HepG2 (cell line): ENCODE results near the gene RNF213. TPM values are rescaled to one million over a fixed set of nuclear protein-coding genes. Genes with fewer than 3 reads are reported as not detected.

ENCODE experiments used
- AHR ChIP-seq: IDR thresholded peaks from 2 replicates; pipeline ENCODE4 v1.6.1; 2018; ENCODE audit warnings: missing genetic modification reagents, missing compliant biosample characterization
- ARHGAP35 ChIP-seq: sonication (generic); formaldehyde crosslinking; IDR thresholded peaks from 2 replicates; pipeline ENCODE4 v1.9.0; 2022; ENCODE audit warnings: mild to moderate bottlenecking, inconsistent platforms, moderate library complexity, missing genetic modification reagents, borderline replicate concordance
- ATF7-NPFF ChIP-seq: sonication (generic); formaldehyde crosslinking; IDR thresholded peaks from 2 replicates; pipeline ENCODE4 v1.8.1; 2023; ENCODE audit warnings: mild to moderate bottlenecking, low read depth, missing genetic modification reagents, moderate library complexity
- DDIT3 ChIP-seq: sonication (generic); formaldehyde crosslinking; IDR thresholded peaks from 2 replicates; pipeline ENCODE4 v1.4.0; 2020; ENCODE audit warnings: mild to moderate bottlenecking, missing genetic modification reagents
- GATA4 ChIP-seq: sonication (generic); IDR thresholded peaks from 2 replicates; pipeline ENCODE4 v1.6.1; 2016; ENCODE audit warnings: antibody characterized with exemption, low read depth, borderline replicate concordance
- GFI1 ChIP-seq: sonication (generic); formaldehyde crosslinking; IDR thresholded peaks from 2 replicates; pipeline ENCODE4 v1.5.0; 2020; ENCODE audit warnings: missing genetic modification reagents, mild to moderate bottlenecking, borderline replicate concordance
- HMG20A ChIP-seq: IDR thresholded peaks from 2 replicates; pipeline ENCODE4 v1.6.1; 2016; ENCODE audit warnings: borderline replicate concordance
- HNRNPUL1 ChIP-seq: fragments of 200-400 bp; formaldehyde crosslinking; IDR thresholded peaks from 2 replicates; pipeline ENCODE4 v1.6.1; 2017; ENCODE audit warnings: low read depth, mild to moderate bottlenecking, low read length, moderate library complexity
- HOXA3 ChIP-seq: sonication (generic); formaldehyde crosslinking; IDR thresholded peaks from 2 replicates; pipeline ENCODE4 v1.5.0; 2020; ENCODE audit warnings: missing genetic modification reagents
- IRF1 ChIP-seq: sonication (generic); formaldehyde crosslinking; IDR thresholded peaks from 2 replicates; pipeline ENCODE4 v1.4.0; 2020; ENCODE audit warnings: low read depth, mild to moderate bottlenecking, missing genetic modification reagents
- IRF2 ChIP-seq: IDR thresholded peaks from 2 replicates; pipeline ENCODE4 v1.6.1; 2018; ENCODE audit warnings: missing genetic modification reagents, missing compliant biosample characterization
- LBX2 ChIP-seq: sonication (generic); formaldehyde crosslinking; IDR thresholded peaks from 2 replicates; pipeline ENCODE4 v1.5.0; 2020; ENCODE audit warnings: missing genetic modification reagents, mild to moderate bottlenecking, borderline replicate concordance
- MATR3 ChIP-seq: sonication (generic); formaldehyde crosslinking; IDR thresholded peaks from 2 replicates; pipeline ENCODE4 v1.4.0; 2020; ENCODE audit warnings: missing genetic modification reagents
- NCOA2 ChIP-seq: sonication (generic); formaldehyde crosslinking; IDR thresholded peaks from 2 replicates; pipeline ENCODE4 v1.8.0; 2022; ENCODE audit warnings: inconsistent platforms
- PHF8 ChIP-seq: sonication (generic); formaldehyde crosslinking; IDR thresholded peaks from 2 replicates; pipeline ENCODE4 v1.5.0; 2020; ENCODE audit warnings: missing genetic modification reagents
- PRMT3 ChIP-seq: sonication (generic); formaldehyde crosslinking; IDR thresholded peaks from 2 replicates; pipeline ENCODE4 v1.8.1; 2022; ENCODE audit warnings: low read depth, mild to moderate bottlenecking, moderate library complexity, missing genetic modification reagents, borderline replicate concordance
- RARA ChIP-seq: IDR thresholded peaks from 2 replicates; pipeline ENCODE4 v1.6.1; 2016; ENCODE audit warnings: missing genetic modification reagents, missing compliant biosample characterization
- SAP130 ChIP-seq: IDR thresholded peaks from 2 replicates; pipeline ENCODE4 v1.6.1; 2016; ENCODE audit warnings: low read depth
- TFDP1 ChIP-seq: IDR thresholded peaks from 2 replicates; pipeline ENCODE4 v1.6.1; 2016; ENCODE audit warnings: missing compliant biosample characterization, missing genetic modification reagents, borderline replicate concordance
- ZBTB2 ChIP-seq: sonication (generic); formaldehyde crosslinking; IDR thresholded peaks from 2 replicates; pipeline ENCODE4 v1.8.0; 2022; ENCODE audit warnings: low read depth, missing genetic modification reagents
- ZNF329 ChIP-seq: sonication (generic); formaldehyde crosslinking; IDR thresholded peaks from 2 replicates; pipeline ENCODE4 v1.9.0; 2021; ENCODE audit warnings: low read depth, mild to moderate bottlenecking, missing genetic modification reagents
- ZNF432 ChIP-seq: sonication (generic); formaldehyde crosslinking; IDR thresholded peaks from 2 replicates; pipeline ENCODE4 v1.5.0; 2020; ENCODE audit warnings: missing genetic modification reagents, mild to moderate bottlenecking, borderline replicate concordance
- ZNF460 ChIP-seq: sonication (generic); formaldehyde crosslinking; IDR thresholded peaks from 2 replicates; pipeline ENCODE4 v1.5.1; 2020; ENCODE audit warnings: missing genetic modification reagents, mild to moderate bottlenecking, borderline replicate concordance
- ZNF558 ChIP-seq: sonication (generic); formaldehyde crosslinking; IDR thresholded peaks from 2 replicates; pipeline ENCODE4 v1.9.0; 2022; ENCODE audit warnings: mild to moderate bottlenecking, missing genetic modification reagents, borderline replicate concordance
- ZNF572 ChIP-seq: sonication (generic); formaldehyde crosslinking; IDR thresholded peaks from 2 replicates; pipeline ENCODE4 v1.5.1; 2020; ENCODE audit warnings: mild to moderate bottlenecking, missing genetic modification reagents
- ZNF678 ChIP-seq: sonication (generic); formaldehyde crosslinking; IDR thresholded peaks from 2 replicates; pipeline ENCODE4 v1.4.0; 2020; ENCODE audit warnings: mild to moderate bottlenecking, missing genetic modification reagents
- polyA plus RNA-seq, 8 experiments: library from polyadenylated mRNA; depleted of rRNA in 3 of 8; stranded (reverse) in 7 of 8; unstranded in 1 of 8; fragments of >200 nt; fragmentation: Illumina TruSeq in 4 of 8; extraction: Trizol in 4 of 8; gene quantifications; 2 replicates each; pipeline versions ENCODE4 v1.2.1 to v1.2.3, GENCODE V29; 2011 to 2016; ENCODE audit warnings: low read depth in 4 of 8, missing spikeins in 1 of 8, mixed read lengths in 1 of 8; ENCODE audit not compliant: insufficient read depth in 1 of 8
- total RNA-seq, 5 experiments: library from RNA; depleted of rRNA; stranded (reverse); fragments of >200 nt; fragmentation: Illumina TruSeq; extraction: Trizol; gene quantifications; 2 replicates each; pipeline ENCODE4 v1.2.3, GENCODE V29; 2016; ENCODE audit warnings: low read depth in 1 of 5

Gene RNF213
- total and polyA plus RNA-seq, 2 of the 13 experiments (the other 11 are each of a cell fraction or from before 2014, with no cell fraction given): 38.6 to 38.7 TPM

- peak; percentile 96 for TF ChIP-seq IRF1
- peak; percentile 85 for TF ChIP-seq GATA4
- TF ChIP-seq NCOA2 (CRISPR knock-in tag): peak; percentile 57; the same call in 1 of the 2 replicates
- TF ChIP-seq MATR3: 0 out of 2 replicates have a peak, but pooled peaks have one; percentile 54
- TF ChIP-seq RARA (CRISPR knock-in tag): 0 out of 2 replicates have a peak, but pooled peaks have one; percentile 9
- TF ChIP-seq ATF7-NPFF (CRISPR knock-in tag): no peak
- TF ChIP-seq PRMT3 (CRISPR knock-in tag): peak; percentile 79; the same call in 1 of the 2 replicates
- TF ChIP-seq LBX2 (CRISPR knock-in tag): no peak
- TF ChIP-seq HOXA3 (CRISPR knock-in tag): peak; percentile 57
- TF ChIP-seq ARHGAP35 (CRISPR knock-in tag): 0 out of 2 replicates have a peak, but pooled peaks have one; percentile 7
- TF ChIP-seq PHF8 (CRISPR knock-in tag): peak; percentile 83
- TF ChIP-seq ZNF572: 0 out of 2 replicates have a peak, but pooled peaks have one; percentile 73
- no peak for TF ChIP-seq TFDP1 (CRISPR knock-in tag)
- TF ChIP-seq ZNF432 (CRISPR knock-in tag): no peak
- no peak for TF ChIP-seq ZBTB2 (CRISPR knock-in tag)
- TF ChIP-seq ZNF329: 0 out of 2 replicates have a peak, but pooled peaks have one; percentile 30
- TF ChIP-seq DDIT3: no peak
- no peak for TF ChIP-seq AHR (CRISPR knock-in tag)
- TF ChIP-seq HNRNPUL1: no peak
- TF ChIP-seq HMG20A: peak; percentile 43; the same call in 1 of the 2 replicates
- TF ChIP-seq ZNF678: no peak
- no peak for TF ChIP-seq ZNF460 (CRISPR knock-in tag)
- TF ChIP-seq SAP130 (CRISPR knock-in tag): peak; percentile 98
- peak; percentile 99 for TF ChIP-seq GFI1 (CRISPR knock-in tag)
- TF ChIP-seq IRF2 (CRISPR knock-in tag): peak; percentile 100
- no peak for TF ChIP-seq ZNF558
Measured at GRCh38 chr17:80263253-80264204, 2.9 kb downstream of the RNF213 start (continued).
